ENCODE data around the gene KIAA1328.
"Not testable (repeated sequence)": the region's sequence is repeated elsewhere in the genome, so short reads cannot be mapped to it uniquely, and the experiment has no call there.

Gene KIAA1328

GRCh38 chr18:36828630-36829361 is at the start of gene KIAA1328, which contains the start of gene TPGS2:
TSS of gene KIAA1328 (plus strand) at chr18:36829127. CDS start at chr18:36829139, 12 bp downstream.
TSS of gene TPGS2 (minus strand) at chr18:36829002. CDS start at chr18:36828767, 235 bp downstream.
- DNase-seq (ENCODE audit: extremely low read depth in 1 of 2, low read depth in 1 of 2) = peak; percentile 56 to 82

- DNase-seq (ENCODE audit: extremely low read depth in 1 of 2, low read depth in 1 of 2) = no peak
Observed at GRCh38 chr18:36780748-36781147, 48.2 kb upstream of the KIAA1328 start.

- no peak for DNase-seq (ENCODE audit: extremely low read depth in 1 of 2, low read depth in 1 of 2)
Observed at GRCh38 chr18:36782710-36783109, 46.2 kb upstream of the KIAA1328 start.

GRCh38 chr18:36783792-36784191 is 45.1 kb upstream of the KIAA1328 start:
- DNase-seq (ENCODE audit: extremely low read depth in 1 of 2, low read depth in 1 of 2) = no peak

GRCh38 chr18:36786686-36787085 is 42.2 kb upstream of the KIAA1328 start:
- DNase-seq (ENCODE audit: extremely low read depth in 1 of 2, low read depth in 1 of 2) = no peak

GRCh38 chr18:36792634-36793283 is 36.2 kb upstream of the KIAA1328 start:
- DNase-seq (ENCODE audit: extremely low read depth in 1 of 2, low read depth in 1 of 2) = no peak

- DNase-seq (ENCODE audit: extremely low read depth in 1 of 2, low read depth in 1 of 2) = no peak
Observed at GRCh38 chr18:36798738-36799473, 30.0 kb upstream of the KIAA1328 start.

- no peak for DNase-seq (ENCODE audit: extremely low read depth in 1 of 2, low read depth in 1 of 2)
Observed at GRCh38 chr18:36805105-36805504, 23.8 kb upstream of the KIAA1328 start.

GRCh38 chr18:36808681-36809080 is 20.2 kb upstream of the KIAA1328 start:
- no peak for DNase-seq (ENCODE audit: extremely low read depth in 1 of 2, low read depth in 1 of 2)

GRCh38 chr18:36809590-36810381 is 19.1 kb upstream of the KIAA1328 start:
- peak in 1 of 2 donors; percentile 6 for DNase-seq (ENCODE audit: extremely low read depth in 1 of 2, low read depth in 1 of 2)

GRCh38 chr18:36811430-36811829 is 17.5 kb upstream of the KIAA1328 start:
- DNase-seq (ENCODE audit: extremely low read depth in 1 of 2, low read depth in 1 of 2) = no peak

- no peak for DNase-seq (ENCODE audit: extremely low read depth in 1 of 2, low read depth in 1 of 2)
Observed at GRCh38 chr18:36811955-36812354, 17.0 kb upstream of the KIAA1328 start.

- no peak for DNase-seq (ENCODE audit: extremely low read depth in 1 of 2, low read depth in 1 of 2)
Observed at GRCh38 chr18:36812678-36813077, 16.2 kb upstream of the KIAA1328 start.

- DNase-seq (ENCODE audit: extremely low read depth in 1 of 2, low read depth in 1 of 2) = no peak
Observed at GRCh38 chr18:36813101-36813775, 15.7 kb upstream of the KIAA1328 start.

GRCh38 chr18:36813824-36814223 is 15.1 kb upstream of the KIAA1328 start:
- no peak for DNase-seq (ENCODE audit: extremely low read depth in 1 of 2, low read depth in 1 of 2)

GRCh38 chr18:36814994-36815393 is 13.9 kb upstream of the KIAA1328 start:
- DNase-seq (ENCODE audit: extremely low read depth in 1 of 2, low read depth in 1 of 2) = no peak

GRCh38 chr18:36816096-36816495 is 12.8 kb upstream of the KIAA1328 start:
- not testable (repeated sequence) for DNase-seq (ENCODE audit: extremely low read depth in 1 of 2, low read depth in 1 of 2)

- no peak for DNase-seq (ENCODE audit: extremely low read depth in 1 of 2, low read depth in 1 of 2)
Observed at GRCh38 chr18:36817039-36817438, 11.9 kb upstream of the KIAA1328 start.

- DNase-seq (ENCODE audit: extremely low read depth in 1 of 2, low read depth in 1 of 2) = no peak
Observed at GRCh38 chr18:36818652-36819051, 10.3 kb upstream of the KIAA1328 start.

- DNase-seq (ENCODE audit: extremely low read depth in 1 of 2, low read depth in 1 of 2) = no peak
Observed at GRCh38 chr18:36819621-36820020, 9.3 kb upstream of the KIAA1328 start.

Data from activated CD8-positive, alpha-beta memory T cell treated with anti-CD3 and anti-CD28 coated beads for 1 hour (primary cell).